Subcutaneous adipose tissue (tissue), 4 donors: ENCODE data around the gene SMIM38. TPM values are rescaled to one million over a fixed set of nuclear protein-coding genes. Genes with fewer than 3 reads are reported as not detected.

Source experiments
- total RNA-seq, 4 donors: library from RNA; depleted of rRNA; stranded (reverse); fragments of >200 nt; gene quantifications; one replicate each; pipeline ENCODE4 v1.1.0, GENCODE V29; 2016
- TF ChIP-seq, protein P1 (sequence below): fragments of 450-650 bp; IDR thresholded peaks from one replicate; pipeline ENCODE4 v1.5.1; 2016; ENCODE audit warnings: low read depth, mild to moderate bottlenecking, control low read depth, antibody characterized with exemption, moderate library complexity

SMIM38 gene
- total RNA-seq, 4 donors from 2014 or later = 0.44 to 1.2 (median 1.1) TPM; not detected in 1

DNA sequence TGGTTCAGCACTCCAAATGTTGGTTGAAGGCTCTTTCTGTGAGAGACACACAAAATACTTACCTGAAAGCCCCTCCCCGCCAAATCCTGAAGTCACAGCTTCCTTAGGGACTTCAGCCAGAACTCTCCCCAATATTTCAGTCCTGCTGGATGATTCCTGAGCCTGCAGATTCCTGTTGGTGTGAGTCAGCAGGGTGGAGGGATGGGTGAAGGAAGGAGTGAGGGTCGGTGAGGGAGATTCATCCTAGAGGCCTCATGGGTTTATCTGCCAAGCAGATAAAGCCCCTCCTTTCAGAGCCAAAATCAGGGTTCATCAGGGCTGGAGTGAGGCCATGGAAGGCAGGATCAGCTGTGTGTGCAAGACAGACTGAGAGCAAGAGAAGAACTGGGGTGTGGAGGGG, 37.9 kb downstream of the SMIM38 start:
- TF ChIP-seq, protein P1, sequence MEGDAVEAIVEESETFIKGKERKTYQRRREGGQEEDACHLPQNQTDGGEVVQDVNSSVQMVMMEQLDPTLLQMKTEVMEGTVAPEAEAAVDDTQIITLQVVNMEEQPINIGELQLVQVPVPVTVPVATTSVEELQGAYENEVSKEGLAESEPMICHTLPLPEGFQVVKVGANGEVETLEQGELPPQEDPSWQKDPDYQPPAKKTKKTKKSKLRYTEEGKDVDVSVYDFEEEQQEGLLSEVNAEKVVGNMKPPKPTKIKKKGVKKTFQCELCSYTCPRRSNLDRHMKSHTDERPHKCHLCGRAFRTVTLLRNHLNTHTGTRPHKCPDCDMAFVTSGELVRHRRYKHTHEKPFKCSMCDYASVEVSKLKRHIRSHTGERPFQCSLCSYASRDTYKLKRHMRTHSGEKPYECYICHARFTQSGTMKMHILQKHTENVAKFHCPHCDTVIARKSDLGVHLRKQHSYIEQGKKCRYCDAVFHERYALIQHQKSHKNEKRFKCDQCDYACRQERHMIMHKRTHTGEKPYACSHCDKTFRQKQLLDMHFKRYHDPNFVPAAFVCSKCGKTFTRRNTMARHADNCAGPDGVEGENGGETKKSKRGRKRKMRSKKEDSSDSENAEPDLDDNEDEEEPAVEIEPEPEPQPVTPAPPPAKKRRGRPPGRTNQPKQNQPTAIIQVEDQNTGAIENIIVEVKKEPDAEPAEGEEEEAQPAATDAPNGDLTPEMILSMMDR = no peak

DNA sequence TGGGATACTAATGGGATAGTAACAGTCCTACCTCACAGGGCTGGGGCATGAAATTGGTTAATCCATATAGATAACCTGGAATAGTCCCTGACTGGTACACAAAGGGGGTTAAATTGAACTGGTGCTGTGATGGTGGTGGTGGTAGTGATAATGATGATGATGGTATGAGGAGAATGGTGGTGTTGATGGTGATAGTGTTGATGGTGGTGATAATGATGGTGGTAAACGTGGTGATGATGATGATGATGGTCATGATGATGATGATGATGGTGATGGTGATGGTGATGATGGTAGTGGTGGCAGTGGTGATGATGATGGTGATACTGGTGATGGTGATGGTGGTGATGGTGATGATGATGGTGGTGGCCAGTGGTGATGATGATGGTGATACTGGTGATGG, 38.7 kb downstream of the SMIM38 start:
- TF ChIP-seq, protein P1 = no peak

DNA sequence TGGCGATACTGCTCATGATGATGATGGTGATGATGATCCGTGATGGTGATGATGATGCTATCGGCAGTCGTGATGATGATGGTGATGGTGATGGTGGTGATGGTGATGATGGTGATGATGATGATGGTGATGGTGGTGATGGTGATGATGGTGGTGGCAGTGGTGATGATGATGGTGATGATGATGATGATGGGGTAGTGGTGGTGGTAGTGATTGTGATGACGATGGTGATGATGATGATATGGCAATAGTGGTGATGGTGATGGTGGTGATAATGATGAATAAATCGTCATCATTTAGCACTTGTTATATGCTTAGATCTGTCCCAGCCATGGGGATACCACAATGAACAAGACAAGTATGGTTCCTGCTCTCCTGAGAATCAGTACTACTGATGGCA, 39.2 kb downstream of the SMIM38 start:
- TF ChIP-seq, protein P1 = no peak

DNA sequence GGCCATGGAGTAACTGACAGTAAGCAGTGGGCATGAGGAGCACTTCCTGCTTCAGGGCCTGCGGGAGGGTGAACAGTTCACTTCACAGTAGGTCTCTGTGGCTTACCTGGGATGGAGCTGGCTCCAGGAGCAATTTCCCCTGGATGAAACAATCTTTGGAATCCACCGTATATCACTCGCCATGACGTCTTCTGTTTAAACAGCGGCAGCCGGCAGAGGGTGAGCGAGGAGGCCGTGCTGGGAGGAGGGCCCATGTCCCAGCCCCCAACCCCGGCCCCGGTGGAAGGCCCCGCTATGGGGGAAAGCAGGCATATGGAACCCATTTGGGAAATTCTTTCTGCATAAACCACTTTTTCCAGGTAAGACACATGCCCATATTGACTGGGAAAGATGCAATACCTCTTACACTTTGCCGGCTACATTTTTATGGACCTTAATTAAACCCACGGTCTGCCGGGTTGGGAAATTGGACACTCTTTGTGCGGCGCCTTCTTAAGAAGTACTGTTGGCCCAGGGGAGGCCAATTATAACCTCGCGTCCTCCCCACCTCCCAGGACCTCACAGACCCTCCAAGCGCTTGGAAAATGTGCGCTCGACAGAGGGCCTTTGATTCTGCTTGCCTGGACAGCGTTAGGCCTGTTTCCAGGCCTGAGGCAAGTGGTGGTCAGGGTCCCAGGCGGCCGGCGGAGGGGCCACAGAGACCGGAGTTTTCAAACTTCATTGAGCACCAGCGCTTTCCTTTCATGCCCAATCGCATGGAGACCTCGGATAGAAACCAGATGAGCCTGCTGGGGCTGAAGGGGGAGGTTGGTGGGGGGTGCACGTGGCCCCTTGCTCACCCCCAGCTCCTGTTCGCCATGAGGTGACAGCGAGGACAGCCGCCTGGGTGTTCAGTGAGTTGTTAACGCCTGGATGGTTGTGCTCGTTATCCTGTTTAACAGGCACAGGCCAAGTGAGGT, 40.4 kb downstream of the SMIM38 start:
- TF ChIP-seq, protein P1 = no peak

DNA sequence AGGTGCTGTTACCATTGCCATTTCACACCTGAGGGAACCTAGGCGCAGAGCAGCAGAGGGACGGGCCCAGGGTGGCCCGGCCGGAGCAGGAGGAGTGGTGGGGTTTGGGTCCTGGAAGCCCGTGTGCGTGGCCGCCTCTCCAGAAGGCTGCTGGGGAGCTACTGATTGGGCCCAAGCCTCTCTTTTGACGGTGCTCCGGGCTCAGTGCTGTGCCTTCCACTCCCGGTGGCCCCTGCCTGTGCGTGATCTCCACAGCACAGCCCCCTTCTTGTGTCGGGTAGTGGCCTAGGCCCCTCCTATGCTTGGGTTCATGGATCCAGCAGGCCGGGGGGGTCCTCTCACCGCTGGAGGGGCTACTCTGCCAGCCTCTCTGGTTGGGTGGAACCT, 41.0 kb downstream of the SMIM38 start:
- TF ChIP-seq, protein P1 = no peak

DNA sequence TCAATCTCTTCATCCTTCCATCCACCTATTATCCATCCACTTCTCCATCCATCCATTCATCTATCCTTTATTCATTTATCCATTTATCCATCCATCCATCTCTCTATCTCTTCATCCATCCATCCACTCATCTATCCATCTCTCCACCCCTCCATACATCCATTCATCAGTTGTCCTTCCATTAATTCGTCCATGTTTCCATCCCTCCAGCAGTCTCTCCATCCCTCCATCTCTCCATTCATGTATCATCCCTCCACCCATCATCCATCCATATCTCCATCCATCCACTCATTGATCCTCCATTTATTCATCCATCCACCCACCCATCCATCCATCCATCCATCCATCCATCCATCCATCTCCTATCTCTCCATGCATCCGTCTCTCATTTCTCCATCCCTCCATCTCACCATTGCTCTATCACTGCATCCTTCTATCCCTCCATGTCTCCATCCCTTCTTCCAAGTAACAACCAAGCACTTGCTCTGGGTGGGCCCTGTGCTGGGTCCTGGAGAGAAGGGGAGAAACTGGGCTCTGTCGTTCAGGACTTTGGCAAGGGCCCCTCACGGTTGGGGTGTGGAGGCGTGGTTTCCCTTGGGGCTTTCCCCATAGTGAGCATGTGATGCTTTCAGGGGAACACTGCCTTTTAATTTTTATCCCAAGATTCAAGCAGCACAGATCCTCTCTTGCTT, 43.3 kb downstream of the SMIM38 start:
- TF ChIP-seq, protein P1 = no peak

DNA sequence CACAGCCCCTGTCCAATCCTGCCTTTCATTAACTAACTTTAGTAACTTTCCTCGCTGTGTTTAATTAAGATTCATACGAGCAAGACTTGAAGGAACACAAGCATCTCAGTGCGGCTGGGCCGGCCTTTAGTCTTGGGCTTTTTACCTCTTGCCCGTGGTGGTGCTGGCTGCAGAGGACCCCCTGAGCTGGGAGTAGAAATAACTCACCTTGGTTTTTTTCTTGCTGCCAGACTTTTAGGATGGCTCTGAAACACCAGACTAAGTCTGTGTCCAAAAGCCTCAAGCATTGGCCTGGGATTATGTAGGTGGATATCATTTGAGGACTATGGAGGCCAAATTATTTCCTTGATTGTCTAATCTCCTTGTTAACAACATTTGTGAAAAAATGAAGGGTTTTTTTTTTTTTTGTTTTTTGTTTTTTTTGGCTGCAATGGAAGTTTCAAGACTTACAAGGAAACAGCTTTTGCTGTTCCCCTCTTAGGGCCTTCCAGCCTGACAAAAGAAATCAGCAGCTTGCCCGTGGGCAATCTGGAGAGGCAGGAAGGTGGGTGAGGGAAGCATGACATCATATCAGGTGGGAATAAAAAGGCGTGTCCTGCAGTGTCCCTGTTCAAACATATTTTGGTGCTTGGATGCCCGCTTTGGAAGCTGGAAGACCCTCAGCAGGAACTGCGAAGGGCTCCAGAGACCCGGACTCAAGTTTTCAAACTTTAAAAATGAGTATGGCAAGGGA, 44.0 kb downstream of the SMIM38 start:
- TF ChIP-seq, protein P1 = no peak
